Omental fat pad (tissue), 4 donors: ENCODE results near the gene CYP4F11. TPM values are rescaled to one million over a fixed set of nuclear protein-coding genes. Genes with fewer than 3 reads are reported as not detected.
"Not testable (repeated sequence)": the region's sequence is repeated elsewhere in the genome, so short reads cannot be mapped to it uniquely, and the experiment has no call there.

Experiments used
- ATAC-seq: fragments of 150-250 bp; one replicate; pipeline ENCODE4 v1.9.1; 2016; ENCODE audit warnings: mild to moderate bottlenecking, moderate library complexity; ENCODE audit not compliant: low FRiP score
- DNase-seq: peaks from one replicate; pipeline ENCODE4 v3.0.0-alpha.2; 2019; ENCODE audit warnings: low spot score
- total RNA-seq, 4 donors: library from RNA; depleted of rRNA; stranded (reverse); fragments of >200 nt; gene quantifications; one replicate each; pipeline ENCODE4 v1.1.0, GENCODE V29; 2016
- TF ChIP-seq, protein P1 (sequence below), 3 donors: fragments of 450-650 bp; IDR thresholded peaks; one replicate each; pipeline ENCODE4 v1.5.1; 2016 to 2017; ENCODE audit warnings: antibody characterized with exemption in 3 of 3, mild to moderate bottlenecking in 3 of 3, moderate library complexity in 2 of 3

CYP4F11 gene
- total RNA-seq, 4 donors from 2014 or later: 0.09 to 1.4 (median 0.60) TPM; not detected in 1

DNA sequence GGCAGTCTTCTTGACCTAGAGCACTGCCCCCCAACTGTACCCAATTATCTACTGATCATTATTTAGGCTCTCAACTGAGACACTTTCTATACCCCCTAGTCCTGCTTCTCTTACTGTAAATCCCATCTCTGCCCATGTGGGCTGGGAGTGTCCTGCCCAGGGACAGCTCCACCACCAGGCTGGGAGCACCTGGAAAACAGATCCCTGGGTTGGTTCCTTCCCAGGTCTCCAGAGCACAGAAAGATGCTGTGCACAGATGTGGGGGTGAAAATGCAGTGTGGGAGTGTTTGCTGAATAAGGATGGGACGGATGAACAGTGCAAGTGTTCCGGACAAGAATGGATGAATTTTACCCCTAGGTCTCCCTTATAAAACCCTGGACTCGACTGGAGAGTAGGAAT, 49.2 kb downstream of the CYP4F11 start:
- ATAC-seq (no peak), DNase-seq (no peak)
- TF ChIP-seq, protein P1, sequence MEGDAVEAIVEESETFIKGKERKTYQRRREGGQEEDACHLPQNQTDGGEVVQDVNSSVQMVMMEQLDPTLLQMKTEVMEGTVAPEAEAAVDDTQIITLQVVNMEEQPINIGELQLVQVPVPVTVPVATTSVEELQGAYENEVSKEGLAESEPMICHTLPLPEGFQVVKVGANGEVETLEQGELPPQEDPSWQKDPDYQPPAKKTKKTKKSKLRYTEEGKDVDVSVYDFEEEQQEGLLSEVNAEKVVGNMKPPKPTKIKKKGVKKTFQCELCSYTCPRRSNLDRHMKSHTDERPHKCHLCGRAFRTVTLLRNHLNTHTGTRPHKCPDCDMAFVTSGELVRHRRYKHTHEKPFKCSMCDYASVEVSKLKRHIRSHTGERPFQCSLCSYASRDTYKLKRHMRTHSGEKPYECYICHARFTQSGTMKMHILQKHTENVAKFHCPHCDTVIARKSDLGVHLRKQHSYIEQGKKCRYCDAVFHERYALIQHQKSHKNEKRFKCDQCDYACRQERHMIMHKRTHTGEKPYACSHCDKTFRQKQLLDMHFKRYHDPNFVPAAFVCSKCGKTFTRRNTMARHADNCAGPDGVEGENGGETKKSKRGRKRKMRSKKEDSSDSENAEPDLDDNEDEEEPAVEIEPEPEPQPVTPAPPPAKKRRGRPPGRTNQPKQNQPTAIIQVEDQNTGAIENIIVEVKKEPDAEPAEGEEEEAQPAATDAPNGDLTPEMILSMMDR (IDR thresholded peaks at IDR 0.05): no peak

DNA sequence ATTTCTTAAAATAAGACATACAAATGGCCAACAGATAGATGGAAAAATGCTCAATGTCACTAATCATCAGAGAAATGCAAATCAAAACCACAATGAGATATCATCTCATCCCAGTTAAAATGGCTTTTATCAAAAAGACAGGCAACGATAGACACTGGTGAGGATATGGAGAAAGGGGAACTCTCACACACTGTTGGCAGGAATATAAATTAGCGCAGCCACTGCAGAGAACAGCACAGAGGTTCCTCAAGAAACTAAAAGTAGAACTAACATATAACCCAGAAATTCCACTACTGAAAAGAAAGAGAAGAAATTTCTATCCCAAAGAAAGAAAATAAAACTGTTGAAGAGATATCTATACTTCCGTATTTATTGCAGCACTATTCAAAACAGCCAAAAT, 51.0 kb downstream of the CYP4F11 start:
- not testable (repeated sequence) for ATAC-seq, DNase-seq

DNA sequence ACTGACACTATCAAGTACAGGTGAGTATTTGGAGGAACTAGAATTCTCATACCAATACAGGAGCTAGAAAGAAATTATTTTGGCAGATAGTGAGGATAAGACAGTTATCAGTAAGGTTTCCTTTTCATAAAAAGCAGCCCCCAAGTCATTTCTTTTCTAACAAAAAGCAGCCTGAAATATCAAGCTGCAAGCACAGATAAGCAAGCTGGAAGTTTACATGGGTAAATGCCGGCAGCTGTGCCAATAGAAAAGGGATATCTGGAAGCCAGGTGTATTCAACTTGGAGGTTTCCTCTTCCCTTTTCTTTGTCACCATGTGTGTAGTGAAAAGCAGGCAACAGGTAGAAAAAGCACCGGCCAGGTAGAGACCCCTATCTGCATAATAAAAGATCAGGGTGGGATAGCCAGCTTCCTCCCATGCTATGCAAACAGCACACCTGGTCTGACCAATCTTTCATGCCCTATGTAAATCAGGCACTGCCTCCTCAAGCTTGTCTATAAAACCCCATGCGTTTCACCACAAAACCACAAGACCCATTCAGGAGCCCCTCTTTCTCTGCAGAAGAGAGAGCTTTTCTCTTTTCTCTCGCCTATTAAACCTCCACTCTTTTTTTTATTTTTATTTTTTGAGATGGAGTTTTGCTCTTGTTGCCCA, 59.4 kb downstream of the CYP4F11 start:
- no peak for ATAC-seq

DNA sequence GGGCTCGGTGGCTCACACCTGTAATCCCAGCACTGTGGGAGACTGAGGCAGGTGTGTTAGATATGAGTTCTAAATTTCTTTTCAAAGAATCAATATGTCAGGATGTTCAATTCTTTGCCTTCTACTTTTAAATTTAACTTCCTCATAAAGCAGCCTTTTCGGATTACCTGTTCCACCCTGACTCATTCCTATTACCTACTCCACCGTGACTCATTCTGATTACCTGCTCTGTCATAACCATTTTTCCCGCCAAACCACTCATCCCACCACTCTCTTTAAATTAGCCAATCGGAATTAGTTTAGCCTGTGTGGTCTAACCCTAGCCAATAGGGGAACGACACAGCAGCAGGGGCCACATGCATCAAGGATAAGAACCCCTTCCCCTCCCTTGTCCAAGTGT, 60.6 kb downstream of the CYP4F11 start:
- ATAC-seq, DNase-seq: not testable (repeated sequence)

More for the DNA sequence above, 59.4 kb downstream of the CYP4F11 start:
- TF ChIP-seq, protein P1 (IDR thresholded peaks at IDR 0.05): no peak
- DNase-seq: no peak

DNA sequence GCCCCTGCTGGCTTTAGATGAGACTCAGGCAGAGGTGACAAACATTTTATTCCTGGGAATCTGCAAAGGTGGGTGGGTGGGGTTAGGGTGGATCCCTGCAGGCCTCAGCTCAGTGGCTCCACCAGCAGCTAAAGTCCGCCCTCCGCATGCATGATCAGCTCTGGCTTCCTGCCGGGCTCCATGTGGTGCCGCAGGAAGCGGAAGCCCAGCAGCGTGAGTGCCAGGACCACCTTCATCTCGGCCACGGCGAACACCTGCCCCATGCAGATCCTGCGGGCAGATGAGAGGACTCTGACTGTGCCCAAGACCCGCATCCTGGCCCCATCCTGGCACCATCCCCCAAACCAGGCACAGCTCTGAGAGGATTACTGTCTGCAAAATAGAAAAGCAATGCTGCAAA, 62.8 kb downstream of the CYP4F11 start:
- TF ChIP-seq, protein P1 (IDR thresholded peaks at IDR 0.05): no peak
- no peak for DNase-seq
- ATAC-seq: no peak

DNA sequence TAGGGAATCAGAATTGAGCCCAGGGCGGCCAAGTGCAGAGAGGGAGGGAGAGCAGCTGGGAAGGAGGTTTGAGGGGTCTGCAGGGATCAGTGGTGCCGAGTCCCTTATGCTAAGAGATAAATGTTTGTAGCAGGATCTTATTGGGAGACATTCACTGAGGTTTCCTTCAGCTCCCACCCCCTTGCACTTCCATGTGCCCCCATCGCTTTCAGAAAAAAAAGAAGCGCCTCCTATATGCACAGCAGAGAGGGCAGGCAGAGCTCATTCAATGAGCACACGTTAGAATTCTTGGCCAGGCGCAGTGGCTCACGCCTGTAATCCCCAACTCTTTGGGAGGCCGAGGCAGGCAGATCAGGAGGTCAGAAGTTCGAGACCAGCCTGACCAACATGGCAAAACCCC, 64.5 kb downstream of the CYP4F11 start:
- TF ChIP-seq, protein P1 (IDR thresholded peaks at IDR 0.05): no peak
- ATAC-seq: no peak
- no peak for DNase-seq

DNA sequence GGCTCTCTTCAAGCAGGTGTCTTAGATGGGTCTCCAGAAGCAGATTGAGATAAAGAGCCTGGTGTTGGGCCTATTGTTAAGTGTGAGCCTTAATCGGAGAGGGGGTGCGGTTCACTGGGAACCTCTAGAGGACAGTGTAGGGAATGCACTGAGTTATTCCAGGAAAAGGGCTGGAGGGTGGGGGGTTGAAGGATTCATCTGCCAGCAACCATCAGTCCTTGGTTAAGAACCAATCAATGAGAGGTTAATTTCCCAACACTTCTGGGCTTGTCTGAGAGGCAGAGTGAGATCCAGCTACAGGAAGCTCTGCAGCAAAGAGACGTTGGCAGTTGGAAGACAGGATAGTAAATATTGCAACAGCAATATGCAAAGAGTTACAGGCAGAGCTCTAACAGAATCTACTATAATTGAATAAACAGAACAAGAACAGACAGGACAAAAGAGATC, 65.2 kb downstream of the CYP4F11 start:
- TF ChIP-seq, protein P1 (IDR thresholded peaks at IDR 0.05): no peak
- DNase-seq: no peak
- peak; percentile 68 for ATAC-seq

DNA sequence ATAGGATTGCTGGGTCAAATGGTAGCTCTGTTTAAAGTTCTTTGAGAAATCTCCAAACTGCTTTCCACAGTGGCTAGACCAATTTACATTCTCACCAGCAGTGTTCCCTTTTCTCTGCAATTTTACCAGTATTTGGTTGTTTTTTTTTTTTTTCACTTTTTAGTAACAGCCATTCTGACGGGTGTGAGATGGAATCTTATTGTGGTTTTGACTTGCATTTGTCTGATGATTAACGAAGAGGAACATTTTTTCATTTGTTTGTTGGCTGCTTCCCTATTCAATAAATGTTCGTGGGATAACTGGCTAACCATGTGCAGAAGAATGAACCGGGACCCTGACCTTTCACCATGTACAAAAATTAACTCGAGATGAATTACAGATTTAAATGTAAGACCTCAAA, 67.7 kb downstream of the CYP4F11 start:
- TF ChIP-seq, protein P1 (IDR thresholded peaks at IDR 0.05): no peak
- ATAC-seq (no peak), DNase-seq (no peak)
